K562 (cell line): ENCODE results near the gene WDCP. TPM values are rescaled to one million over a fixed set of nuclear protein-coding genes. Genes with fewer than 3 reads are reported as not detected.

Experiments used
- CBFA2T3 ChIP-seq: fragments of 450-650 bp; IDR thresholded peaks from 2 replicates; pipeline ENCODE4 v1.6.1; 2017
- CREM ChIP-seq: IDR thresholded peaks from 2 replicates; pipeline ENCODE4 v1.6.1; 2014; ENCODE audit warnings: antibody characterized with exemption, low read depth
- FOXK1 ChIP-seq: sonication (generic); formaldehyde crosslinking; IDR thresholded peaks from 2 replicates; pipeline ENCODE4 v1.8.0; 2022; ENCODE audit warnings: missing genetic modification reagents, mild to moderate bottlenecking, borderline replicate concordance
- FOXP1 ChIP-seq: sonication (generic); formaldehyde crosslinking; IDR thresholded peaks from 2 replicates; pipeline ENCODE4 v1.8.0; 2022; ENCODE audit warnings: mild to moderate bottlenecking, missing genetic modification reagents
- GATA2 ChIP-seq: sonication (generic); formaldehyde crosslinking; IDR thresholded peaks from 2 replicates; pipeline ENCODE4 v1.4.0; 2020; ENCODE audit warnings: mild to moderate bottlenecking, missing genetic modification reagents
- GATAD2A ChIP-seq: fragments of 450-650 bp; IDR thresholded peaks from 2 replicates; pipeline ENCODE4 v1.6.1; 2017
- KAT7 ChIP-seq: sonication (generic); formaldehyde crosslinking; IDR thresholded peaks from 2 replicates; pipeline ENCODE4 v1.8.0; 2022; ENCODE audit warnings: missing genetic modification reagents, mild to moderate bottlenecking, borderline replicate concordance
- KLF1 ChIP-seq: fragments of 450-650 bp; IDR thresholded peaks from 2 replicates; pipeline ENCODE4 v1.6.1; 2016; ENCODE audit warnings: missing genetic modification characterization, missing compliant biosample characterization
- ZNF134 ChIP-seq: fragments of 250-450 bp; sonication (Bioruptor Pico); conservative IDR thresholded peaks from 2 replicates; pipeline ENCODE4 v1.4.0; 2020
- ZNF232 ChIP-seq: sonication (generic); formaldehyde crosslinking; IDR thresholded peaks from 2 replicates; pipeline ENCODE4 v1.8.0; 2022; ENCODE audit warnings: mild to moderate bottlenecking, missing genetic modification reagents
- ZNF24 ChIP-seq: fragments of 450-650 bp; IDR thresholded peaks from 2 replicates; pipeline ENCODE4 v1.6.1; 2016
- ZNF589 ChIP-seq: fragments of 200-800 bp; sonication (Bioruptor generic); IDR thresholded peaks from 2 replicates; pipeline ENCODE4 v1.6.1; 2016; ENCODE audit warnings: low read depth, missing genetic modification characterization, missing compliant biosample characterization
- ZNF717 ChIP-seq: fragments of 250-450 bp; sonication (Bioruptor Pico); IDR thresholded peaks from 2 replicates; pipeline ENCODE4 v1.5.0; 2021
- ZNF75A ChIP-seq: fragments of 450-650 bp; formaldehyde crosslinking; IDR thresholded peaks from 2 replicates; pipeline ENCODE4 v1.4.0; 2020; ENCODE audit warnings: mild to moderate bottlenecking
- polyA plus RNA-seq, 8 experiments: library from polyadenylated mRNA; depleted of rRNA in 4 of 8; stranded (reverse) in 5 of 8; unstranded in 3 of 8; fragments of >200 nt; fragmentation: Nextera tagmentation in 2 of 8; fragmentation: Illumina TruSeq in 1 of 8; extraction: Ambion mirVana in 2 of 8; extraction: Trizol in 1 of 8; gene quantifications; 2 replicates each; pipeline versions ENCODE4 v1.2.1 to v1.2.3, GENCODE V29; 2011 to 2014; ENCODE audit warnings: inconsistent platforms in 1 of 8, missing spikeins in 1 of 8
- total RNA-seq, 7 experiments: library from RNA; depleted of rRNA in 6 of 7; stranded (reverse); fragments of >200 nt in 6 of 7; fragmentation: Illumina TruSeq in 2 of 7; extraction: Trizol in 2 of 7; gene quantifications; 2 replicates each; pipeline versions ENCODE4 v1.2.1 to v1.2.3, GENCODE V29; 2011 to 2021; ENCODE audit warnings: low replicate concordance in 1 of 7
- TF ChIP-seq, protein P1 (sequence below): sonication (generic); formaldehyde crosslinking; IDR thresholded peaks from 2 replicates; pipeline ENCODE4 v1.8.0; 2023; ENCODE audit warnings: mild to moderate bottlenecking, missing genetic modification reagents
- TF ChIP-seq, protein P2 (sequence below): fragments of 450-650 bp; IDR thresholded peaks from 2 replicates; pipeline ENCODE4 v1.6.1; 2016; ENCODE audit warnings: low read depth
- TF ChIP-seq, protein P3 (sequence below): sonication (generic); formaldehyde crosslinking; IDR thresholded peaks from 2 replicates; pipeline ENCODE4 v1.8.0; 2022; ENCODE audit warnings: mild to moderate bottlenecking, missing genetic modification reagents, borderline replicate concordance

The WDCP gene
- total and polyA plus RNA-seq, 9 of the 15 experiments (the other 6 are each of a cell fraction or from before 2014, with no cell fraction given): 10.1 to 41.4 (median 21.8) TPM

DNA sequence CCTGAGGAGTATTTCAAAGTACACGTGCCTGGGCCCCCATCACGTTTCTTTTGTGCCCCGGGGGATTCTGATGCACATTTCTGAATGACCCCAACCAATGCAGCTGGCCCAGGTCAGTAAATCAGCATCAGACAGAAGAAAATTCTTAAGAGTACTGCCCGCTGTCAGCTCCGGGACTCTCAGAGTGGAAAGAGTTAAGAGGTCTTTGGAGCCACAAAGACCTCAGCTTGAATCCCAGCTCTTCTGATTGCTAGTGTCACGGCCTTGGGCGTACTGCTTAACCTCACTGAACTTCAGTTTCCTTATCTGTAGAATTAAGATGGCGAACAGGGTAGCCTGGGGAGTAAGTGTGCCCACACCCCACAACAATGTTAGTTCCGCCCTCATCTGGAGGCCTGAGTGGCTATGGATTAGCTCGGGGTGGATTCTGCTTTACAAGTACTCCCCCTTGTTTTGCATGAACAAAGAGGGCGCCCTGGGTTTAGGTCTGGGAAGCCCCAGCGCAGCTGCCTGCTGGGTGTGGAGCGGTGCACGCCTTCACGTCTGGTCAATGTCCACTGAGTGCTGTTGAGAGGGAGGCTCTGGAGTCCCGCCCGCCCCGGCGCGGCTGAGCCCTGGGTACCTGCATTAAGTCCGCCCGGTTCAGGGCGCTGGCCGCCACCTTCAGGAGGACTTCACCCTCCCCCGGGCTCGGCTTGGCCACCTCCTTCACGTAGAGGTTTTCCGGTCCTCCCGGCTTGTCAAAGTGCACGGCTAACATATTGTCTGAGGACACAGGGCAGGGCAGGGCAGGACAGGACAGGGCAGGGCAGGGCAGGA, 36.6 kb upstream of the WDCP start (continued):
- TF ChIP-seq CBFA2T3 (peak; percentile 67), ZNF75A (no peak), KAT7 (CRISPR knock-in tag) (peak; percentile 99), ZNF717 (CRISPR knock-in tag) (no peak), CREM (peak; percentile 5; the same call in 1 of the 2 replicates), FOXK1 (CRISPR knock-in tag) (peak; percentile 76; the same call in 1 of the 2 replicates), ZNF134 (no peak; the same call in 1 of the 2 replicates), KLF1 (no peak), ZNF589 (CRISPR knock-in tag) (0 out of 2 replicates have a peak, but pooled peaks have one; percentile 18), FOXP1 (CRISPR knock-in tag) (peak; percentile 51; the same call in 1 of the 2 replicates), ZNF24 (no peak), ZNF232 (no peak), GATAD2A (0 out of 2 replicates have a peak, but pooled peaks have one; percentile 47), GATA2 (peak; percentile 29; the same call in 1 of the 2 replicates)
- TF ChIP-seq, protein P1, sequence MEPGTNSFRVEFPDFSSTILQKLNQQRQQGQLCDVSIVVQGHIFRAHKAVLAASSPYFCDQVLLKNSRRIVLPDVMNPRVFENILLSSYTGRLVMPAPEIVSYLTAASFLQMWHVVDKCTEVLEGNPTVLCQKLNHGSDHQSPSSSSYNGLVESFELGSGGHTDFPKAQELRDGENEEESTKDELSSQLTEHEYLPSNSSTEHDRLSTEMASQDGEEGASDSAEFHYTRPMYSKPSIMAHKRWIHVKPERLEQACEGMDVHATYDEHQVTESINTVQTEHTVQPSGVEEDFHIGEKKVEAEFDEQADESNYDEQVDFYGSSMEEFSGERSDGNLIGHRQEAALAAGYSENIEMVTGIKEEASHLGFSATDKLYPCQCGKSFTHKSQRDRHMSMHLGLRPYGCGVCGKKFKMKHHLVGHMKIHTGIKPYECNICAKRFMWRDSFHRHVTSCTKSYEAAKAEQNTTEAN: peak; percentile 75; the same call in 1 of the 2 replicates
- TF ChIP-seq, protein P2, sequence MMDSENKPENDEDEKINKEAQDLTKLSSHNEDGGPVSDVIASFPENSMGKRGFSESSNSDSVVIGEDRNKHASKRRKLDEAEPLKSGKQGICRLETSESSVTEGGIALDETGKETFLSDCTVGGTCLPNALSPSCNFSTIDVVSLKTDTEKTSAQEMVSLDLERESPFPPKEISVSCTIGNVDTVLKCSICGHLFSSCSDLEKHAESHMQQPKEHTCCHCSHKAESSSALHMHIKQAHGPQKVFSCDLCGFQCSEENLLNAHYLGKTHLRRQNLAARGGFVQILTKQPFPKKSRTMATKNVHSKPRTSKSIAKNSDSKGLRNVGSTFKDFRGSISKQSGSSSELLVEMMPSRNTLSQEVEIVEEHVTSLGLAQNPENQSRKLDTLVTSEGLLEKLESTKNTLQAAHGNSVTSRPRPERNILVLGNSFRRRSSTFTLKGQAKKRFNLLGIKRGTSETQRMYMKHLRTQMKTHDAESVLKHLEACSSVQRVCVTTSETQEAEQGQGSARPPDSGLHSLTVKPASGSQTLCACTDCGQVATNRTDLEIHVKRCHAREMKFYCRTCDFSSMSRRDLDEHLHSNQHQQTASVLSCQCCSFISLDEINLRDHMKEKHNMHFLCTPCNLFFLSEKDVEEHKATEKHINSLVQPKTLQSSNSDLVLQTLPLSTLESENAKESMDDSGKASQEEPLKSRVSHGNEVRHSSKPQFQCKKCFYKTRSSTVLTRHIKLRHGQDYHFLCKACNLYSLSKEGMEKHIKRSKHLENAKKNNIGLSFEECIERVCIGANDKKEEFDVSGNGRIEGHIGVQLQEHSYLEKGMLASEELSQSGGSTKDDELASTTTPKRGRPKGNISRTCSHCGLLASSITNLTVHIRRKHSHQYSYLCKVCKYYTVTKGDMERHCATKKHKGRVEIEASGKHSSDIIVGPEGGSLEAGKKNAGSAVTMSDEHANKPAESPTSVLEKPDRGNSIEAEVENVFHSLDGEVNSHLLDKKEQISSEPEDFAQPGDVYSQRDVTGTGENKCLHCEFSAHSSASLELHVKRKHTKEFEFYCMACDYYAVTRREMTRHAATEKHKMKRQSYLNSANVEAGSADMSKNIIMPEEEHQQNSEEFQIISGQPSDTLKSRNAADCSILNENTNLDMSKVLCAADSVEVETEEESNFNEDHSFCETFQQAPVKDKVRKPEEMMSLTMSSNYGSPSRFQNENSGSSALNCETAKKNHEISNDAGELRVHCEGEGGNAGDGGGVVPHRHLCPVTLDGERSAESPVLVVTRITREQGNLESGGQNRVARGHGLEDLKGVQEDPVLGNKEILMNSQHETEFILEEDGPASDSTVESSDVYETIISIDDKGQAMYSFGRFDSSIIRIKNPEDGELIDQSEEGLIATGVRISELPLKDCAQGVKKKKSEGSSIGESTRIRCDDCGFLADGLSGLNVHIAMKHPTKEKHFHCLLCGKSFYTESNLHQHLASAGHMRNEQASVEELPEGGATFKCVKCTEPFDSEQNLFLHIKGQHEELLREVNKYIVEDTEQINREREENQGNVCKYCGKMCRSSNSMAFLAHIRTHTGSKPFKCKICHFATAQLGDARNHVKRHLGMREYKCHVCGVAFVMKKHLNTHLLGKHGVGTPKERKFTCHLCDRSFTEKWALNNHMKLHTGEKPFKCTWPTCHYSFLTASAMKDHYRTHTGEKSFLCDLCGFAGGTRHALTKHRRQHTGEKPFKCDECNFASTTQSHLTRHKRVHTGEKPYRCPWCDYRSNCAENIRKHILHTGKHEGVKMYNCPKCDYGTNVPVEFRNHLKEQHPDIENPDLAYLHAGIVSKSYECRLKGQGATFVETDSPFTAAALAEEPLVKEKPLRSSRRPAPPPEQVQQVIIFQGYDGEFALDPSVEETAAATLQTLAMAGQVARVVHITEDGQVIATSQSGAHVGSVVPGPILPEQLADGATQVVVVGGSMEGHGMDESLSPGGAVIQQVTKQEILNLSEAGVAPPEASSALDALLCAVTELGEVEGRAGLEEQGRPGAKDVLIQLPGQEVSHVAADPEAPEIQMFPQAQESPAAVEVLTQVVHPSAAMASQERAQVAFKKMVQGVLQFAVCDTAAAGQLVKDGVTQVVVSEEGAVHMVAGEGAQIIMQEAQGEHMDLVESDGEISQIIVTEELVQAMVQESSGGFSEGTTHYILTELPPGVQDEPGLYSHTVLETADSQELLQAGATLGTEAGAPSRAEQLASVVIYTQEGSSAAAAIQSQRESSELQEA: no peak
- TF ChIP-seq, protein P3, sequence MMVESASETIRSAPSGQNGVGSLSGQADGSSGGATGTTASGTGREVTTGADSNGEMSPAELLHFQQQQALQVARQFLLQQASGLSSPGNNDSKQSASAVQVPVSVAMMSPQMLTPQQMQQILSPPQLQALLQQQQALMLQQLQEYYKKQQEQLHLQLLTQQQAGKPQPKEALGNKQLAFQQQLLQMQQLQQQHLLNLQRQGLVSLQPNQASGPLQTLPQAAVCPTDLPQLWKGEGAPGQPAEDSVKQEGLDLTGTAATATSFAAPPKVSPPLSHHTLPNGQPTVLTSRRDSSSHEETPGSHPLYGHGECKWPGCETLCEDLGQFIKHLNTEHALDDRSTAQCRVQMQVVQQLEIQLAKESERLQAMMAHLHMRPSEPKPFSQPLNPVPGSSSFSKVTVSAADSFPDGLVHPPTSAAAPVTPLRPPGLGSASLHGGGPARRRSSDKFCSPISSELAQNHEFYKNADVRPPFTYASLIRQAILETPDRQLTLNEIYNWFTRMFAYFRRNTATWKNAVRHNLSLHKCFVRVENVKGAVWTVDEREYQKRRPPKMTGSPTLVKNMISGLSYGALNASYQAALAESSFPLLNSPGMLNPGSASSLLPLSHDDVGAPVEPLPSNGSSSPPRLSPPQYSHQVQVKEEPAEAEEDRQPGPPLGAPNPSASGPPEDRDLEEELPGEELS: no peak; the same call in 1 of the 2 replicates
